Gastrocnemius medialis (tissue), 4 donors: ENCODE data around the gene USP24. TPM values are rescaled to one million over a fixed set of nuclear protein-coding genes. Genes with fewer than 3 reads are reported as not detected.

Experiments
- ATAC-seq, 2 donors: fragments of 150-250 bp; one replicate each; pipeline ENCODE4 v1.9.1; 2016
- DNase-seq, 2 donors: peaks; one replicate each; pipeline ENCODE4 v3.0.0-alpha.2; 2019
- H3K27ac ChIP-seq, 4 donors: fragments of 200-600 bp; sonication (generic); 1 replicate in 1 of 4; 2 replicates in 3 of 4; pipeline ENCODE4 v1.5.1; 2016 to 2018; ENCODE audit warnings: mild to moderate bottlenecking in 2 of 4, moderate library complexity in 1 of 4
- H3K27me3 ChIP-seq, 3 donors: fragments of 200-600 bp; sonication (generic) in 2 of 3; 1 replicate in 1 of 3; 2 replicates in 2 of 3; pipeline versions ENCODE4 v1.5.1 to v1.6.0; 2016 to 2019; ENCODE audit warnings: mild to moderate bottlenecking in 1 of 3, moderate library complexity in 1 of 3
- H3K36me3 ChIP-seq, 2 donors: fragments of 200-600 bp; sonication (generic) in 1 of 2; one replicate each; pipeline ENCODE4 v1.5.1; 2017 to 2018
- H3K4me1 ChIP-seq, 2 donors: fragments of 200-600 bp; sonication (generic) in 1 of 2; one replicate each; pipeline ENCODE4 v1.5.1; 2016 to 2017; ENCODE audit warnings: mild to moderate bottlenecking in 2 of 2
- H3K4me3 ChIP-seq, 4 donors: fragments of 200-600 bp; sonication (generic) in 3 of 4; 1 replicate in 1 of 4; 2 replicates in 3 of 4; pipeline ENCODE4 v1.5.1; 2016 to 2019; ENCODE audit warnings: mild to moderate bottlenecking in 2 of 4
- H3K9me3 ChIP-seq, 3 donors: fragments of 200-600 bp; sonication (generic) in 2 of 3; 1 replicate in 1 of 3; 2 replicates in 2 of 3; pipeline ENCODE4 v1.5.1; 2016 to 2019
- POLR2A ChIP-seq, 2 donors: fragments of 450-650 bp; IDR thresholded peaks; one replicate each; pipeline ENCODE4 v1.6.1; 2017; ENCODE audit warnings: antibody characterized with exemption in 2 of 2, mild to moderate bottlenecking in 2 of 2, moderate library complexity in 2 of 2
- in situ Hi-C, 4 donors: fragments of 200-750 bp; cut with MboI; loops; one replicate each; pipeline versions ENCODE4 v1.15.0 to v1.8.0; 2017; ENCODE audit warnings: low sequenced_read_pairs in 4 of 4
- intact Hi-C: fragments of 100-400 bp; cut with DNase I; formaldehyde crosslinking; loops from one replicate; pipeline ENCODE4 v1.15.1; 2023; ENCODE audit warnings: low total_unique reads
- total RNA-seq, 4 donors: library from RNA; depleted of rRNA; stranded (reverse); fragments of >200 nt; gene quantifications; one replicate each; pipeline versions ENCODE4 v1.1.0 to v1.2.3, GENCODE V29; 2016
- TF ChIP-seq, protein P1 (sequence below), 5 experiments: fragments of 450-650 bp in 3 of 5; fragments of 200-600 bp in 2 of 5; sonication (generic) in 2 of 5; IDR thresholded peaks in 4 of 5; conservative IDR thresholded peaks in 1 of 5; 1 replicate in 4 of 5; 2 replicates in 1 of 5; pipeline ENCODE4 v1.5.1; 2016 to 2019; ENCODE audit warnings: antibody characterized with exemption in 5 of 5, mild to moderate bottlenecking in 3 of 5, moderate library complexity in 3 of 5

The USP24 gene
- total RNA-seq, 4 donors from 2014 or later, result 77.3 to 102 (median 90.8) TPM

DNA sequence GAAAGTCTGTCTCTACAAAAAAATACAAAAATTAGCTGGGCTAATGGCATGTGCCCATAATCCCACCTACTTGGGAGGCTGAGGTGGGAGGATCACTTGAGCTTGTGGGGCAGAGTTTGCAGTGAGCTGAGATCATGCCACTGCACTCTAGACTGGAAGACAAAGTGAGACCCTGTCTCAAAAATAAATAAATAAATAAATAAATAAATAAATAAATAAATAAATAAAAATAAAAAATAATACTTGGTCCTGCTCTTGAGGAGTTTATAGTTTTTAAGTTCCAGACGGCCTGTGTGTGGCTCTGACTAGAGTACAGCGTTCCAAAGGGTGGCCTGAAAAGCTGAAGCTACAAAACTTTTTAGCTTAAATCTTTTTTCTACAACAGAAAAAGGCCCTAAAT is 140.7 kb downstream of the USP24 start:
- no peaks in the 10 kb centered on the region for H3K27me3 ChIP-seq
- TF ChIP-seq, protein P1, sequence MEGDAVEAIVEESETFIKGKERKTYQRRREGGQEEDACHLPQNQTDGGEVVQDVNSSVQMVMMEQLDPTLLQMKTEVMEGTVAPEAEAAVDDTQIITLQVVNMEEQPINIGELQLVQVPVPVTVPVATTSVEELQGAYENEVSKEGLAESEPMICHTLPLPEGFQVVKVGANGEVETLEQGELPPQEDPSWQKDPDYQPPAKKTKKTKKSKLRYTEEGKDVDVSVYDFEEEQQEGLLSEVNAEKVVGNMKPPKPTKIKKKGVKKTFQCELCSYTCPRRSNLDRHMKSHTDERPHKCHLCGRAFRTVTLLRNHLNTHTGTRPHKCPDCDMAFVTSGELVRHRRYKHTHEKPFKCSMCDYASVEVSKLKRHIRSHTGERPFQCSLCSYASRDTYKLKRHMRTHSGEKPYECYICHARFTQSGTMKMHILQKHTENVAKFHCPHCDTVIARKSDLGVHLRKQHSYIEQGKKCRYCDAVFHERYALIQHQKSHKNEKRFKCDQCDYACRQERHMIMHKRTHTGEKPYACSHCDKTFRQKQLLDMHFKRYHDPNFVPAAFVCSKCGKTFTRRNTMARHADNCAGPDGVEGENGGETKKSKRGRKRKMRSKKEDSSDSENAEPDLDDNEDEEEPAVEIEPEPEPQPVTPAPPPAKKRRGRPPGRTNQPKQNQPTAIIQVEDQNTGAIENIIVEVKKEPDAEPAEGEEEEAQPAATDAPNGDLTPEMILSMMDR (IDR thresholded peaks at IDR 0.05 in 4 of 5, conservative IDR thresholded peaks at IDR 0.05 in 1 of 5), result no peak
- no peak for TF ChIP-seq POLR2A (IDR thresholded peaks at IDR 0.05)
- DNase-seq (no peak), ATAC-seq (no peak)
- in situ Hi-C loops (no loop called here), intact Hi-C loops (no loop called here)
- peaks cover 7 to 13% of the 10 kb centered on the region in 2 donors for H3K4me1 ChIP-seq
- no peaks in the 10 kb centered on the region for H3K9me3 ChIP-seq
- H3K27ac ChIP-seq, result no peak overlapping the region
- no peak overlapping the region for H3K4me3 ChIP-seq
- peaks cover 0 to 90% of the 10 kb centered on the region in 2 donors for H3K36me3 ChIP-seq

DNA sequence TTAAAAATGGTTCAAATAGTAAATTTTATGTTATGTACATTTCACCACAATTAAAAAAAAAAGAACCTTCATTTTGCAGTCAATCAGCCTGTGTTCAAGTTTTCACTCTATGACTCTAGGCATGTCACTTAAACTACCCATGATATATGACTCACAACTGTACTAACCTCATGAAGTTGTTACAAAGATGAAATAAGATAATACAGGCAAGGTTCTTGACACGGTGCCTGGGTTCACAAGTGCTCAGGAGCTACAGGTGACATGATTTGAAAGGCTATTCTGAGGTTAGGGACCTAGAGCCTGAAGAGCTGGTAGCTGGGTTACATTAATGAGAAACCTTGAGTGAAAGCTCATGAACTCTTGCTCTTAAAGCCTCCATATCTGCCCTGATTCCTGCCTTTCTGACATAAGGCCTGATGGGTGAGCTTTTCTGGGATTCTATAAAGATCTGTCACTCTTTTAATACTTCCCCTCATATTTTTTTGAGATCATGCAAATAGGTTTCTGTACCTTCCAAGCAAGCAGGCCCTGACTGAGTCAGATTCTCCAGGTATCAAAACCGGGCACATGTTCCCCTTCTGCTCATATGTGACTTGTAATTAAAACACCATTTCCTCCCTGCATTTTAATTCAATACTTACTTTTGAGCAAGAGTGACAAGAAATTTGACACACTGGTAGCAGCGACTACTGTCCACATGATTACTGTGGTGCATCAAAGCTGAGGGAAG is 141.8 kb downstream of the USP24 start:
- intact Hi-C loops, result no loop called here
- DNase-seq (peak; percentile 46 to 63), ATAC-seq (peak; percentile 72 to 77)
- Histone ChIP-seq H3K27me3 (no peaks in the 10 kb centered on the region), H3K4me1 (peaks cover 7 to 14% of the 10 kb centered on the region in 2 donors), H3K9me3 (no peaks in the 10 kb centered on the region), H3K27ac (peak overlapping the region in 3 of 4 donors; percentile 7 to 62 (median 37)), H3K4me3 (no peak overlapping the region), H3K36me3 (peaks cover 0 to 90% of the 10 kb centered on the region in 2 donors)
- in situ Hi-C loops, result no loop called here
- TF ChIP-seq, protein P1 (IDR thresholded peaks at IDR 0.05 in 4 of 5, conservative IDR thresholded peaks at IDR 0.05 in 1 of 5), result no peak
- TF ChIP-seq POLR2A (IDR thresholded peaks at IDR 0.05), result no peak

DNA sequence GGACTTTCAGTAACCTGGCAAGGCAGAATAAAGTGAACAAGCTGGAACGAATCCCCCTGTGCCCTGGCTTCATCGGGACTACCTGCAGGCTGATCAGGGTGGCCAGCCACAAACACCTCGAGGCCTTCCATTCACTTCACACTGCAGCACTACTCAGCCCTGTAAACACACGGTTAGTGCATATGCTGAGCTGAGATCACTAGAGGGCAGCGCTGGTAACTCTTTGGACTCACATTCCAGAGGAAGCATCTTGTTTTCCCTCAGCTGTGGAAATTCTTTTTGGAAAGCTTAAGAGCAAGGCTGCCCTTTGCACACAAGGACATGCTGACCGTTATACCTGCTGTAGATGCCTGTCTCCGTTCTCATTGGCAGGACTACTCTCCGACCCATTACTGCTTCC is 143.7 kb downstream of the USP24 start:
- peaks cover 20 to 32% of the 10 kb centered on the region in 2 donors for H3K4me1 ChIP-seq
- no peaks in the 10 kb centered on the region for H3K27me3 ChIP-seq
- H3K27ac ChIP-seq, result peak overlapping the region in 1 of 4 donors; percentile 1
- no peak for ATAC-seq
- no peak for DNase-seq
- no peak overlapping the region for H3K4me3 ChIP-seq
- in situ Hi-C loops, result no loop called here
- TF ChIP-seq, protein P1 (IDR thresholded peaks at IDR 0.05 in 4 of 5, conservative IDR thresholded peaks at IDR 0.05 in 1 of 5), result peak in 1 of 5 experiments; percentile 11
- TF ChIP-seq POLR2A (IDR thresholded peaks at IDR 0.05), result no peak
- peaks cover 0 to 76% of the 10 kb centered on the region in 2 donors for H3K36me3 ChIP-seq
- intact Hi-C loops, result no loop called here
- H3K9me3 ChIP-seq, result no peaks in the 10 kb centered on the region

DNA sequence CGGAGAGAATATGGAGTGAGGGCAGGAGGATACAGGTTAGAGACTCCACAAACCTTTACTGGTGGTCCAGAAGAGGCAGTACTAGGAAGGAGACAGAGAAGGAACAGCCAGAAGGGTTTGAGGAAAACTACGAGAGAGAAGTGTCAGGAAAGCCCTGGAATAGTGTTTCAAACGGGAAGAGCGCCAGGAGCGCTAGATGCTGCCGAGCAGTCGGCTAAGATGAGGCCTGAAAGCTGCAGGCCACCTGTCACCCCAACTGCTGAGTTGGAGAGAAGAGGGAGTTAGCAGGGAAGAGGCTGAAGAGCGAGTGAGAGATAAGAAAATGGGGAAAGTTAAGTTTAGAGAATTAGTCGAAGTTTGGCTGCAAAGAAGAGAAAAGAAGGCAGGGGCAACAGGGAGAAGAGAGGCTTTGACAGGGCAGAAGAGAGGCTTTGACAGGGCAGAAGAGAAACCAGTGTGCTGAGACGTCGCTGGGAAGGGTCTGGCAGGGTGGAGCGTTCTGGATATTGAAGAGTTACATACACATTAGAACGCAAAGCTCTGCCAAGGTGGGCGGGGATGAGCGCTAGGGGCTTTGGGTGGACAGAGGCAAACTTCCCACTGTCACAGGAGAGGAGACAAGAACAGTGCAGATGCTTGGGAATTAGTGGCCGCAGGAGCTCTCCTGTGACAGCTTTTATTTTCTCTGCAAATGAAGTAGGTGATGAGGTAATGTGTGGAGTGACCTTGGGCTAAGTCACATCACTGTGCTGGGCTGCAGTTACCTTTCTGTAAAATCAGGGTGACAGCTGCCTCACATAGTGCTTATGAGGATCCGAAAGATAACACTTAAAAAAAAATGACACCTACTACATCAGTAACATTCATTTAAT is 144.6 kb downstream of the USP24 start:
- Histone ChIP-seq H3K27me3 (no peaks in the 10 kb centered on the region), H3K27ac (peak overlapping the region in 3 of 4 donors; percentile 19 to 37 (median 20)), H3K4me1 (peaks cover 30 to 41% of the 10 kb centered on the region in 2 donors), H3K9me3 (no peaks in the 10 kb centered on the region), H3K36me3 (peaks cover 0 to 68% of the 10 kb centered on the region in 2 donors), H3K4me3 (no peak overlapping the region)
- DNase-seq (peak in 1 of 2 donors; percentile 60), ATAC-seq (peak in 1 of 2 donors; percentile 47)
- TF ChIP-seq, protein P1 (IDR thresholded peaks at IDR 0.05 in 4 of 5, conservative IDR thresholded peaks at IDR 0.05 in 1 of 5), result no peak
- TF ChIP-seq POLR2A (IDR thresholded peaks at IDR 0.05), result no peak
- intact Hi-C loops (no loop called here), in situ Hi-C loops (no loop called here)
